Peyer's patch (tissue), 4 donors: ENCODE data around the gene PTN. TPM values are rescaled to one million over a fixed set of nuclear protein-coding genes. Genes with fewer than 3 reads are reported as not detected.

ENCODE experiments used
- DNase-seq, 3 donors: peaks; one replicate each; pipeline ENCODE4 v3.0.0-alpha.2; 2017 to 2019
- H3K27ac ChIP-seq, 4 donors: fragments of 200-600 bp; sonication (generic); one replicate each; pipeline ENCODE4 v1.5.1; 2016 to 2019
- H3K27me3 ChIP-seq, 2 donors: fragments of 200-600 bp; sonication (generic); one replicate each; pipeline ENCODE4 v1.5.1; 2019
- H3K36me3 ChIP-seq, 3 donors: fragments of 200-600 bp; sonication (generic); one replicate each; pipeline ENCODE4 v1.5.1; 2016 to 2019
- H3K4me1 ChIP-seq, 4 donors: fragments of 200-600 bp; sonication (generic); one replicate each; pipeline ENCODE4 v1.5.1; 2016 to 2019
- H3K4me3 ChIP-seq, 4 donors: fragments of 200-600 bp; sonication (generic); 1 replicate in 3 of 4; 2 replicates in 1 of 4; pipeline ENCODE4 v1.5.1; 2016 to 2019; ENCODE audit warnings: mild to moderate bottlenecking in 1 of 4
- H3K9me3 ChIP-seq, 4 donors: fragments of 200-600 bp; sonication (generic); one replicate each; pipeline ENCODE4 v1.5.1; 2016 to 2019; ENCODE audit warnings: mild to moderate bottlenecking in 1 of 4
- POLR2A ChIP-seq, 2 donors: fragments of 450-650 bp; IDR thresholded peaks; one replicate each; pipeline ENCODE4 v1.5.1; 2017; ENCODE audit warnings: antibody characterized with exemption in 2 of 2, mild to moderate bottlenecking in 2 of 2, moderate library complexity in 2 of 2
- total RNA-seq, 4 donors: library from RNA; depleted of rRNA; stranded (reverse); fragments of >200 nt; gene quantifications; one replicate each; pipeline ENCODE4 v1.1.0, GENCODE V29; 2016
- TF ChIP-seq, protein P1 (sequence below), 6 experiments: fragments of 450-650 bp in 4 of 6; fragments of 200-600 bp in 2 of 6; sonication (generic) in 1 of 6; IDR thresholded peaks; one replicate each; pipeline ENCODE4 v1.5.1; 2017 to 2019; ENCODE audit warnings: antibody characterized with exemption in 6 of 6, mild to moderate bottlenecking in 3 of 6, moderate library complexity in 1 of 6

PTN gene
- total RNA-seq, 4 donors from 2014 or later = 2.8 to 6.7 (median 4.0) TPM

DNA sequence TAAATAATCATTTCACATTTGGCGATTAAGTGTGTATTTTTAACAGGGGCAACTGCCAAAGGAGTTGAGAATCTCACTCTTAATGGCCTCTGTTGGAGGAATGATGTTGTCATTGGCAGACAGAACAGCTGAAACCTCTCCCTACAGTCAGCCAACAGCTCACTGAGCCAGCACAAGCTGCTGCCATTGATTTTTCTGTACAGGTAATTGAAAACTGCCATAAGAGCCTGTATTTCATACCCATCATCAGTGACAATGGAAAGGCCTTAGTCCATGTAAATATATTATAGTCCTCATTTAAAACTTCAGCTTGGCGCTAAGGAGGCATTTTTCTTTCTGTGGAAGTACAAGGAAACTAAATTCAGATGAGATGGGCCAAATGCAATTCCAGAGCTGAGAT is 28.1 kb upstream of the PTN start:
- Histone ChIP-seq H3K9me3 (no peaks in the 10 kb centered on the region), H3K4me3 (no peak overlapping the region), H3K4me1 (no peaks in the 10 kb centered on the region), H3K27me3 (no peaks in the 10 kb centered on the region), H3K27ac (no peak overlapping the region), H3K36me3 (no peaks in the 10 kb centered on the region)
- TF ChIP-seq POLR2A (IDR thresholded peaks at IDR 0.05) = no peak
- TF ChIP-seq, protein P1, sequence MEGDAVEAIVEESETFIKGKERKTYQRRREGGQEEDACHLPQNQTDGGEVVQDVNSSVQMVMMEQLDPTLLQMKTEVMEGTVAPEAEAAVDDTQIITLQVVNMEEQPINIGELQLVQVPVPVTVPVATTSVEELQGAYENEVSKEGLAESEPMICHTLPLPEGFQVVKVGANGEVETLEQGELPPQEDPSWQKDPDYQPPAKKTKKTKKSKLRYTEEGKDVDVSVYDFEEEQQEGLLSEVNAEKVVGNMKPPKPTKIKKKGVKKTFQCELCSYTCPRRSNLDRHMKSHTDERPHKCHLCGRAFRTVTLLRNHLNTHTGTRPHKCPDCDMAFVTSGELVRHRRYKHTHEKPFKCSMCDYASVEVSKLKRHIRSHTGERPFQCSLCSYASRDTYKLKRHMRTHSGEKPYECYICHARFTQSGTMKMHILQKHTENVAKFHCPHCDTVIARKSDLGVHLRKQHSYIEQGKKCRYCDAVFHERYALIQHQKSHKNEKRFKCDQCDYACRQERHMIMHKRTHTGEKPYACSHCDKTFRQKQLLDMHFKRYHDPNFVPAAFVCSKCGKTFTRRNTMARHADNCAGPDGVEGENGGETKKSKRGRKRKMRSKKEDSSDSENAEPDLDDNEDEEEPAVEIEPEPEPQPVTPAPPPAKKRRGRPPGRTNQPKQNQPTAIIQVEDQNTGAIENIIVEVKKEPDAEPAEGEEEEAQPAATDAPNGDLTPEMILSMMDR (IDR thresholded peaks at IDR 0.05) = no peak
- DNase-seq = no peak

DNA sequence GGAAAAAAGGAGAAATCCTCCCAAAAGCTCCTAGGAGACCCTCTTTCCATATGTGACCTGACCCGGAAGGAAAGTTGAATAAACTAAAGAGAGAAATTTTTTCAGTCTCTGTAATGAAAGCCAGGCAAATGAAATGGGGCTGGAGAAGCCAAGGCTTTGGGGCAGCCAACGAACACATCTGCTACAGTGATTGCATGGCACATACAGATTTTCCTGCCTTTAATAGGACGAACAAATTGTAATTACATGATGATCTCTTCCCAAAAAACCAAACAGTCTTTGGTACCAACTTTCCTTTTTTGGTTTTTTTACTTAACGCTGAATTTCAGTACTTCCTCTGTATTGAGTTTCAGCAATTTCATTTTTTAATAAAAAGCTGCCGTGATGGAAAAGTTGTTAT is 23.5 kb upstream of the PTN start:
- H3K27me3 ChIP-seq = no peaks in the 10 kb centered on the region
- H3K9me3 ChIP-seq = no peaks in the 10 kb centered on the region
- H3K27ac ChIP-seq = no peak overlapping the region
- H3K36me3 ChIP-seq = no peaks in the 10 kb centered on the region
- DNase-seq = no peak
- no peak overlapping the region for H3K4me3 ChIP-seq
- TF ChIP-seq, protein P1 (IDR thresholded peaks at IDR 0.05) = no peak
- no peak for TF ChIP-seq POLR2A (IDR thresholded peaks at IDR 0.05)
- no peaks in the 10 kb centered on the region for H3K4me1 ChIP-seq

DNA sequence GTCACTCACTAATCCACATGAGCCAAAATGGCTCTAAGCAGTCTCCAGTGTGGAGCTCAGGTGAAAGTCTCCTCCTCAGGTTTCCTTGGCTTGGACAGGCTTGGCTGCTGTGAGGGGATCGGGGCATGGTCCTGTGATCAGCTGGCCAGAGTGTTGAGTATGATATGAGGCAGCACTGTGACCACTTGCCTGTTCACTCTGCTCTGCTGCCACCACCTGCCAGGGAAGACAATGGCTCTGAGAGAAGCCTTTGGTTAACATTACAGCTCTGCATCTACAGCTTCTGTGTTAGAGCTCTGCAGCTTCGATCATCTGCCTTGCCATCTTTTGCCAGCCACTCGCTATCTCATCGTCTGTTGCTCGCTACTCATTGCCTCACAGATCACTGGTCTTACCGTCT is 20.1 kb upstream of the PTN start:
- Histone ChIP-seq H3K4me1 (no peaks in the 10 kb centered on the region), H3K27ac (no peak overlapping the region), H3K36me3 (no peaks in the 10 kb centered on the region), H3K4me3 (no peak overlapping the region), H3K9me3 (no peaks in the 10 kb centered on the region), H3K27me3 (no peaks in the 10 kb centered on the region)
- DNase-seq = no peak
- TF ChIP-seq, protein P1 (IDR thresholded peaks at IDR 0.05) = no peak
- no peak for TF ChIP-seq POLR2A (IDR thresholded peaks at IDR 0.05)

DNA sequence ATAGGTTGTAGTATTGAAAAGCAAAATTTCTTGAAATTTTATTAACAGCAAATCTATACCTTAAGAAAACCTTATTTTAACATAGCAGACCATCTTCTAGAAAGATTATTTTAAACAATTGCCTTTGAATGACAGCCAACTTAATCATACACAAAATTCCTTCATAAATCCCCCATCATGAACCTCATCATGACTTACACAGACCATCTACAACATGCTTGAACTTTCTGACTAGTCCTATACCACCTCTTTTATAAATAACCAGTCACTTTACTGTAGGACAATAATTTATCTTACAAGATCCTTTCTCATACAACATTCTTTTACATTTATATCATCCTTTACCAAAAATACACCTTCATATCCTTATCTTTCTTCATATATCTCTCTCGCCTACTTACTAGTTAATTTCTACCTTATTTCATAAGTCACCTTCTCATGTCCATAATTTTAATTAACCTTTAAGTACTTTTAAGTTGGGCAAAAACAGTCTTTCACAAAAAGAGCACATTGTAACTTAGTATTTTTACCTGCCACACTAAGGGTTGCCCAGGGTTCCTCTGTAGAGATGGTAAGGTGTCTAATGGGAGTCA is 16.6 kb upstream of the PTN start:
- DNase-seq = no peak
- Histone ChIP-seq H3K9me3 (no peaks in the 10 kb centered on the region), H3K4me1 (no peaks in the 10 kb centered on the region), H3K27me3 (no peaks in the 10 kb centered on the region), H3K4me3 (no peak overlapping the region), H3K36me3 (no peaks in the 10 kb centered on the region), H3K27ac (no peak overlapping the region)
- TF ChIP-seq, protein P1 (IDR thresholded peaks at IDR 0.05) = no peak
- no peak for TF ChIP-seq POLR2A (IDR thresholded peaks at IDR 0.05)

DNA sequence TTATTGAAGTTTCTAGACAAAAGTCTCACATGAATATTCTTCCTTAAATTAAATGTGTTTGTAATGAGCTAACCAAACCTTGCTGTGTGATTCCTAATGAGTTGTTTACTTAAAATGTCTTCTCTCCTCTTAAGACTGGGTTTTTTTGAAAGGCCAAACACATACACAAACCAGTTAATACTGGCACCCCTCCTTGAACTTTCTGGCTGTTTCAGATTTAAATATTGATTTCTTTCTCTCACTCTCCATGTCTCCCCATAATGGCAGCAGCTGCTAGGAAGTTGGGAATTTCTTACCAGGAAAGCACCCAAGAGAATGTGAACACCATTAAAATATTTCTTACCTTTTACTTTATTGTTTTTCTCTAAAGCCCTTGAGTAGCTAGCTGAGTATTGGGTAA is 11.4 kb upstream of the PTN start:
- no peak overlapping the region for H3K4me3 ChIP-seq

More for the DNA sequence above, 11.4 kb upstream of the PTN start:
- TF ChIP-seq, protein P1 (IDR thresholded peaks at IDR 0.05) = no peak
- TF ChIP-seq POLR2A (IDR thresholded peaks at IDR 0.05) = no peak
- DNase-seq = no peak
- H3K9me3 ChIP-seq = no peaks in the 10 kb centered on the region
- no peaks in the 10 kb centered on the region for H3K4me1 ChIP-seq
- no peaks in the 10 kb centered on the region for H3K27me3 ChIP-seq
- H3K36me3 ChIP-seq = no peaks in the 10 kb centered on the region
- H3K27ac ChIP-seq = no peak overlapping the region
